Middle frontal gyrus (tissue), 1 donor: Measurements from ENCODE around the gene DCXR.
A peak's percentile ranks its signal among the peaks of the same experiment; 100 is the strongest.

ENCODE experiments used
- DNase-seq: peaks from one replicate; pipeline ENCODE4 v3.0.0-alpha.2; 2015; ENCODE audit warnings: low spot score; ENCODE audit errors: extremely low spot score

The DCXR gene

GRCh38 chr17:82055023-82055964 lies 17.8 kb upstream of the DCXR start:
- DNase-seq: no peak

- no peak for DNase-seq
Observed at GRCh38 chr17:82054351-82055022, 17.0 kb upstream of the DCXR start.

DNA sequence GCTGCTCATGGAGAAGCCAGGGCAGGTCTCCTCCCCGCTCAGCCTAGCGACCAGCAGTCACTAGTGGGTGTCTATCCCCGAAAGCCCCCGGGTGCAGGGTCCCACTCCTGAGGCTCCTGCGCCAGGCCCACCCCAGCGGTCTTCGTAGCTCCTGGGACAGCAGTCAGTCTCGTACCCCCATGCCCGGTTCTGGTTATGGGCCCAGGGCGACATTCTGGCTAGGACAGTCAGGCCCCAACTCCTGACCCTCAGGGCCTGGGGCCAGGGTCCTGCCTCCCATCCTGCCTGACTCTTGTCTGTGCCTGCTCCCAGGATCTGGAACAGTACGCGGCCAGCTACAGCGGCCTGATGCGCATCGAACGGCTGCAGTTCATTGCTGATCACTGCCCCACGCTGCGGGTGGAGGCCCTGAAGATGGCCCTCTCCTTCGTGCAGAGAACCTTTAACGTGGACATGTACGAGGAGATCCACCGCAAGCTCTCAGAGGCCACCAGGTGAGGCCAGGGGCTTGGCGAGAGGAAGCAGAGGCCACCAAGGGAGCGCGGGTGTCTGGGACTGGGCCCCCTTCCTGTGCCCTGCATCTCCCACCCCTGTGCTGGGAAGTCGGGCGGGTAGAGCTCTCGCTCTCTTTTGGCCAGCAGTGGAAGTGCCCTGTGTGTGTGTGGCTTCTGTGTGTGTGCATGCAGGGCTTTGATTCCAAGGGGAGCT lies 16.2 kb upstream of the DCXR start:
- no peak for DNase-seq

DNA sequence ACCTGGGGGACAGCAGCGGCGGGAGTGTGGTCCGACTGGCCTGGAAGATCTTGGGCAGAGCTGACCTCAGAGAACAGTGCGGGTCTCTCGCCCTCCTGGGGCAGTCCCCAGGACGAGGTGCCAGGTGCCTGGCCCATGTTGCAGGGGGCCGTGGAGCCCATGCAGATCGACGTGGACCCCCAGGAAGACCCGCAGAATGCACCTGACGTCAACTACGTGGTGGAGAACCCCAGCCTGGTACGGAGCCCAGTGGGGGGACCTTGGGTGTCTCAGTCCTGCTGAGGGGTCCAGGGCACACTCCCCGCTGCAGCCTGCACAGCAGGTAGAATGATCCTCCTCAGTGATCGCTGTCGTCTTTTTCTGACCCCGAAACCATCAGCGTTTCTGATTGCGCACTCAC lies 15.6 kb upstream of the DCXR start:
- DNase-seq: no peak

GRCh38 chr17:82052638-82053059 lies 15.2 kb upstream of the DCXR start:
- DNase-seq: no peak

DNA sequence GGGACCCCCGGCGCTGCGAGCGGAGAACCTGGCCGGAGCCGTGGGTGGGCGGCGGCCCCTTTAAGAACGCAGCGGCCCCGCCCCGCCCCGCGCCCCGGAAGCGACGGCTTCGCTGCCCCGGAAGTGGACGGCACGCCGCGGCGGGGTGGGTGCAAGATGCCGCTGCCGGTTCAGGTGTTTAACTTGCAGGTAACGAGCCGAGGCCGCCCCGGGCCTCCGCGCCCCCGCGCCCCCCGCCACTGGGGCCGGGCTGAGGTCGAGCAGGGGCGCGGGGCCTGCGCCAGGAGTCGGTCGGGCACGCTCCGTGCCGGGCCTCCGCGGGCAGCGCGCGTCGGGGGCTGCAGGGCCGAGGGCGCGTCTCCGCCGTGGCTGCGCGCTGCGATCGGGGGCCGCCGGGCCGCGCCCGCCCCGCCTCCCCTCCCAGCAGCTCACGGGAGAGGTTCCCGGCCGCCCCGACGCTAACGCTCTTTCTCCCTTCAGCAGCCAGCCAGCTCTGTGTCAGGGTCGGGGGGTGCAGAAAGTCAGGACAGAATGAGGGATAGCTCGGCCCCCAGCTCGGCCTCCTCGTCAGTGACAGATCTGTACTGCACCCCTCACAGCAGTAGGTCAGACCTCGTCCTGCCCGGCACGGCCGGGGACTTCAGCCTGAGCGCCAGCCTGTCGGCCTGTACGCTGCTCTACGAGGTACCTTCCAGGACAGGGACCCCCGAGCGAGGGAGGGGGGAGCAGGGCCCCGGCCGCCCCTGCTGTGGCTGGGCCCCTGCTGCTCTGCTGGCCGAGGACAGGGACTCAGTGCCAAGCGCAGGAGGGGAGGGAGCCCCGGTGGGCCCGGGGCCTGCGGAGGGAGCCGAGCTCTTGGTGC lies 14.5 kb upstream of the DCXR start, which contains the start of the genes GPS1 and RFNG:
TSS of gene GPS1 (plus strand) at position 123 of the 862 bp plus-strand sequence. CDS start at position 157, 34 bp downstream.
TSS of gene RFNG (minus strand) at position 36 of the 862 bp plus-strand sequence. CDS start 45 bp downstream, outside the sequence.
- peak; percentile 32 for DNase-seq

GRCh38 chr17:82050761-82051641 lies 13.5 kb upstream of the DCXR start:
- DNase-seq: no peak

- no peak for DNase-seq
Observed at GRCh38 chr17:82050152-82050760, 12.8 kb upstream of the DCXR start.

- DNase-seq: no peak
Observed at GRCh38 chr17:82049521-82049971, 12.0 kb upstream of the DCXR start.

GRCh38 chr17:82049106-82049505 lies 11.6 kb upstream of the DCXR start:
- no peak for DNase-seq

DNA sequence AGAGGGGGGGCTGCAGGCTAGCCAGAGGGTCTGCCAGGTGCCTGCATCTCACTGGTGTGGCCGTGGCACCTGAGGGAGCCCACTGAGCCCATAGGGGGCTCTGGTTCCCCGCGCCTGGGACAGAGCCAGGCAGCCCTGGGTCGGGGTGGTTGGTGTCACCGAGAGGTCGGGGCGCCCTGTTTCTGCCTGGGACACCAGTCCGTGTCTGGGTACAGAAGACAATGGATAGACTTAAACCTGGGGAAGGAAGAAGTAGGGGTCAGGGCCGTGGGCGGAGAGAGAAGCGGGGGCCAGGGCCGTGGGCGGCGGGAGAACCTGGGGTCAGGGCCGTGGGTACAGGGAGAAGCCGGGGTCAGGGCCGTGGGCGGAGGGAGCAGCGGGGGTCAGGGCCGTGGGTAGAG lies 11.1 kb upstream of the DCXR start:
- no peak for DNase-seq

DNA sequence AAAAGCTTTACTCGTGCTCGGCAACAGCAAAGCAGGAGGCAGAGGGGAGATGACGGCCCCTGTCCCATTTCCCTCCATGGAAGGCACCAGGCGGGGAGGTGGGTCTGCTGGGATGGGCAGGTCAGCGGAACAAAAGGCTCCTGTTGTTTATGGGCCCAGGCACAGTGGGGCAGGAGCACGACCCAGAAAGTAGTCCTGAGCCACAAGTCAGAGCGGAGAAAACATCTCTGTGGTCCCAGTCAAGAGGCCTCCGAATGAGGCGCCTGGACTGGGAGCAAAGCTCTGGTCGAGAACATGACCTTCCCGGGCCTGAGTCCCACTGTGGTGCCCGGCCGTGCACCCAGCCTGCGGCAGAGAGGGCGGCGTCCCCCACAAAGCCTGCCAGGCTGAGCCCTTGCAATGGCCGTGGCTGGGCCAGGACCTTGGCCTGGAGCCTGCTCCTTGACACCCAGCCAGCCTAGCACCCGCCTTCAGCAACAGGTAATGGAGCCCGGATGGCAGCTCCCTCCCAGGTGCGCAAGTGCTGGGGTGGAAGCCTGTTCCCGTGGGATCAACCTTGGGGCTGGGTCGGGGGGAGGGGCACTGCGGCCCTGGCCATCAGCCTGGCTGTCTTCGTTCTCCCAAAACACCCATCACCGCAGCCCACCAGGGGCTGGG lies 10.5 kb upstream of the DCXR start:
- no peak for DNase-seq

GRCh38 chr17:82047379-82047778 lies 9.9 kb upstream of the DCXR start:
- no peak for DNase-seq

DNA sequence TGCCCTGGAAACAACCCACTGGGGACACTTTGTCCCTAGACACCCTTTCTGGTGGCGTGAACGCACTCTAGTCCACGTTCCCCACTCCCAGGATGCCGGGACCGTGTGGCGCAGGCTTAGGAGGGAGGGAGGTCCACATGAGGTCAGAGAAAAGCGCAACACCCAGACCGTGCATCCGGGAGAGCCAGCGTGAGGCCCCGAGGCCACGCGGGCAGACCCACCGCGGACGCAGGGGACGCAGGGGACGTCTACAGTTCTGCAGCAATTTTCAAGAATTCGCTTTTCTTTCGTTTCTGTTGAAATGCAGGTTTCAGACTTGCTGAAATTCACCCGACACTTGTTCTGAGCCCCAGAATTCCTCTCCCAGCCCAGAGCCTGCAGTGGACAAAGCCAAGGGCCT lies 9.4 kb upstream of the DCXR start:
- DNase-seq: no peak

DNA sequence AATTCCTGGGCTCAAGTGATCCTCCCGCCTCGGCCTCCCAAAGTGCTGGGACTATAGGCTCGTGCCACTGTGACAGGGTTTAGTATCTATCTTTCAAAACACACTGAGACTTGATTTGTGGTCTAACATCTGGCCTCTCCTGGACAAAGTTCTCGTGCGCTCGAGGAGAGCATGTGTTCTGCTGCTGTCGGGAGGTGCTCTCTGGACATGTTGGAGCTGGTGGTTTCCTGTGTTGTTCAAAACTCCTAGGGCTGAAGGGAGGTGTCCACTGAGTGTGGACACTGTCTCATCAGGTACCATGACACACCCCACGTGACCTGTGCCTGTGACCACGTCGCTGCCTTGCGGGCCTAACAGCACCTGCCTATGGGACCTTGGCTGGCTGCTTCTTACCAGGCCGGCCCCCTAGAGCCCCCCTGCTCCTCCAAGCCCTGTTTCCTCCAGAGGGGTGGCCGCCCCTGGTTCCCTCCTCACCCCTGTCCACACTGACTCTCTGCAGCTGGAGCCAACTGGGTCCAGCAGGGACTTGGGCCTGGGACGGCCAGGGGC lies 8.5 kb upstream of the DCXR start:
- no peak for DNase-seq

DNA sequence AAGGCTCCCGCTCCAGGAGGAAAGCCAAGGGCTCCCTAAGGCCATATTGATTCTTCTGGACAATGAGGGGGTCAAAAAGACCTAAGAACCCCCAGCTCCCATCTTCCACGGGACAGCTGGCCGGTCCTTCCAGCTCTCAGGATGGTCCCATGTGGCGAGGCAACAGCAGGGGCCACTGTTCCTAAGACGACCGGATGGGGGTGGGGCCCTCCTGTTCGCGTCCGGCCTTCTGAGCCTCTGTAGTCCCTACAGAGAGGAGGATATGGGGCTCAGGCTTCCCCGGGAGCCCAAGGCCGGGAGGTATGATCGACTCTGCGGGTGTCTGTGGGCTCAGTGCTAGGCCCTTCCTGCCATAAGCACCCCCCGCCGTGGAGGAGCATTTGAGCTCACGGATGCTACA lies 6.0 kb upstream of the DCXR start:
- no peak for DNase-seq

DNA sequence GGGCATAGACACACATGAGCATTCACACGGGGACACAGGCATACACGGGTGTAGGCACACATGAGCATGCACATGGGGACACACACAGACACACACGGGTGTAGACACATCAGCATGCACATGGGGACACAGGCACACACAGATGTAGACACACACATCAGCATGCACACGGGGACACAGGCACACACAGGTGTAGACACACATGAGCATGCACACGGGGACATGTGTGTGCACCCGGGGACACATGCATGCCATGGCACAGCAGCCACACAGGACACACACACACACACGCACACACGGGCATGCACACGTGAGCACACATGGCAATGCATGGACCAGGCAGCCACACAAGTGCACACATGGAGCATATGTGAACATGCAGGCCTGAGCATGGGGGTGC lies 5.2 kb upstream of the DCXR start:
- no peak for DNase-seq

DNA sequence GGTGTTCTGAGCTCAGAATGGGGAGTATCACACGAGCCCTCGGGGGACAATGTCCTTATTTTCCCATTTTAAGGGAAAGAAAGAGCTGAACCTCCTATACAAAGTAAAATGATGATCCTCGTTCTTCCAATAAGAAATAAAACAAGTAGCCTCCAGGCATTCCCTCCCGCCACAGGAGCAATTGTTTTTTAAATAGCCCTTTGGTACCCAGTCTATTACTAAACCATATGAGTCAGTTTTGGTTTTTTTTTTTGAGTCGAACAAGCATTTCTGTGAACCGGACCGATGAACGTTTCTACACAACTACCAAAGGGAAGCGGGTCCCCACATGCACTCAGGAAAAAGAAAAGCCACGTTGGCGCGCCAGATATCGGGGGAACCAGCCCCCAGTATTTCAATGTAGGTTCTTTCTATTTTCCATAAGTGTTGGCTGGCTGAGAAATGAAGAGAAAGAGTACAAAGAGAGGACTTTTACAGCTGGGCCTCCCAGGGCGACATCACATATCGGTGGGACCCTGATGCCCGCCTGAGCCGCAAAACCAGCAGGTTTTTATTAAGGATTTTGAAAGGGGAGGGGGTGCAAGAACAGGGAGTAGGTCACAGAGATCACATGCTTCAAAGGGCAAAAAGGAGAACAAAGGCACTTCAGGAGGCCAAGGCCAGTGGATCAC lies 3.8 kb upstream of the DCXR start:
- no peak for DNase-seq
